Heart left ventricle (tissue), 13 donors: ENCODE data around the gene RAB10.

ENCODE experiments used
- POLR2A ChIP-seq, 2 donors: fragments of 450-650 bp; IDR thresholded peaks; one replicate each; pipeline ENCODE4 v1.6.1; 2017; ENCODE audit warnings: antibody characterized with exemption in 2 of 2, mild to moderate bottlenecking in 2 of 2, moderate library complexity in 2 of 2
- TF ChIP-seq, protein P1 (sequence below), 12 donors: fragments of 200-600 bp; sonication (generic) in 4 of 12; IDR thresholded peaks; one replicate each; pipeline versions ENCODE4 v1.5.0 to v1.8.0; 2018 to 2022; ENCODE audit warnings: antibody characterized with exemption in 12 of 12, mild to moderate bottlenecking in 5 of 12
- donor health status: ischemic (EF 13 %, LVEDD 7.1; RV severe dilation, severe dysfunction).
- donor health status: DM: no; HTN: yes; CAD: no.
- donor health status: DM: no; HTN: no; CAD: no.
- donor health status: ischemic (EF 25% LVEDD 6.9; RV normal size, moderate dysfunction).
- donor health status: ischemic (EF 25% LVEDD 5.7; RV mildly dilated, moderate dysfunction).
- donor health status: ischemic (EF 35%, LVEDD 5.7; RV mildly dilated, moderate dysfunction).
- donor health status: nonischemic (EF 11% LVEDD 7.7; RV severe dilation, severe dysfunction).
- donor health status: DM: yes; HTN: yes; CAD: no.
- donor health status: PGD.
- donor health status: ischemic (EF 29% LVEDD 5.4; RV normal size, mild dysfunction).
- donor health status: nonischemic (EF 23%, LVEDD 6.1; RV moderate dilation, normal function).

GRCh38 chr2:26058390-26058789 is 24.5 kb downstream of the RAB10 start:
- TF ChIP-seq, protein P1, sequence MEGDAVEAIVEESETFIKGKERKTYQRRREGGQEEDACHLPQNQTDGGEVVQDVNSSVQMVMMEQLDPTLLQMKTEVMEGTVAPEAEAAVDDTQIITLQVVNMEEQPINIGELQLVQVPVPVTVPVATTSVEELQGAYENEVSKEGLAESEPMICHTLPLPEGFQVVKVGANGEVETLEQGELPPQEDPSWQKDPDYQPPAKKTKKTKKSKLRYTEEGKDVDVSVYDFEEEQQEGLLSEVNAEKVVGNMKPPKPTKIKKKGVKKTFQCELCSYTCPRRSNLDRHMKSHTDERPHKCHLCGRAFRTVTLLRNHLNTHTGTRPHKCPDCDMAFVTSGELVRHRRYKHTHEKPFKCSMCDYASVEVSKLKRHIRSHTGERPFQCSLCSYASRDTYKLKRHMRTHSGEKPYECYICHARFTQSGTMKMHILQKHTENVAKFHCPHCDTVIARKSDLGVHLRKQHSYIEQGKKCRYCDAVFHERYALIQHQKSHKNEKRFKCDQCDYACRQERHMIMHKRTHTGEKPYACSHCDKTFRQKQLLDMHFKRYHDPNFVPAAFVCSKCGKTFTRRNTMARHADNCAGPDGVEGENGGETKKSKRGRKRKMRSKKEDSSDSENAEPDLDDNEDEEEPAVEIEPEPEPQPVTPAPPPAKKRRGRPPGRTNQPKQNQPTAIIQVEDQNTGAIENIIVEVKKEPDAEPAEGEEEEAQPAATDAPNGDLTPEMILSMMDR (IDR thresholded peaks at IDR 0.05), result no peak
- TF ChIP-seq POLR2A (IDR thresholded peaks at IDR 0.05), result no peak
